ENCODE measurements around the gene LILRA1. TPM values are rescaled to one million over a fixed set of nuclear protein-coding genes. Genes with fewer than 3 reads are reported as not detected.
A peak's percentile ranks its signal among the peaks of the same experiment; 100 is the strongest.
"Not testable (repeated sequence)": the region's sequence is repeated elsewhere in the genome, so short reads cannot be mapped to it uniquely, and the experiment has no call there.

The LILRA1 gene
- total RNA-seq, 3 donors from 2014 or later (not counting 1 experiment from before 2014, with no cell fraction given), result 1.4 to 13.0 (median 6.1) TPM

DNA sequence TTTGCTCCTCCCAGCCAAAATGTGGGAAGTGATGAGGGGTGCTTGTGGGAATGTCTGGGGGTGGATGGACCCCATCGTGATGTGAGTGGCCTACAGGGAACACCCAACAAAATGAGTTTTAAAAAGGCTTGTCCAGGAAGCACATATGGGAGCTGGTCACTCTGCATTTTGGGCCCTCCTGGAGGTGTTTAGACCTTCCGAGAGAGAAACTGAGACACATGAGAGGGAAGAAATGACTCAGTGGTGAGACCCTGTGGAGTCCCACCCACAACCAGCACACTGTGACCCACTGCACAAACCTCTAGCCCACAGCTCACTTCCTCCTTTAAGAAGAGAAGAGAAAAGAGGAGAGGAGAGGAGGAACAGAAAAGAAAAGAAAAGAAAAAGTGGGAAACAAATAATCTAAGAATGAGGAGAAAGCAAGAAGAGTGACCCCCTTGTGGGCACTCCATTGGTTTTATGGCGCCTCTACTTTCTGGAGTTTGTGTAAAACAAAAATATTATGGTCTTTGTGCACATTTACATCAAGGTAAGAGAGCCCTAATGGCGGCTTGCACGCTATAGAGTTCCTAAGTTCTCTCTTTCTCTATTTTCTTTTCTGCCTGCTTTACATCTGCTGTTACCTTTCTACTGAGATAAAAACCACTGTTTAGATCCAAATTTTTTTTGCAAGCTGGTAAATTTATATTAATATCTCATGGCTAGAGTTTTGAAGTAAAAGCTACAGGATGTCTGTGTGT, 23.6 kb downstream of the LILRA1 start:
- Histone ChIP-seq H3K36me3 (ENCODE audit: control insufficient read depth, insufficient read depth, low read length) (no peaks in the 10 kb centered on the region), H3K27me3 (ENCODE audit: control insufficient read depth, insufficient read depth, low read length) (no peaks in the 10 kb centered on the region), H3K4me3 (ENCODE audit: low read length) (peak overlapping the region; percentile 39), H3K9me3 (ENCODE audit: control insufficient read depth, insufficient read depth, low read length) (no peaks in the 10 kb centered on the region), H3K27ac (ENCODE audit: low read length) (peak overlapping the region; percentile 63), H3K4me1 (ENCODE audit: control insufficient read depth, insufficient read depth, low read length) (peaks cover 12% of the 10 kb centered on the region)
- peak; percentile 27 to 64 (median 63) for ATAC-seq
- peak overlapping the region; percentile 84 for H3K4me3 Mint-ChIP-seq
- WGBS (ENCODE audit: insufficient coverage), result 45% methylated on average over 5 of the region's 5 CpGs
- peaks cover 32 to 38% of the 10 kb centered on the region in 2 donors for H3K4me1 Mint-ChIP-seq
- peak in 1 of 2 donors; percentile 18 for DNase-seq
- peak overlapping the region; percentile 72 to 81 for H3K27ac Mint-ChIP-seq
- H3K9me3 Mint-ChIP-seq, result no peaks in the 10 kb centered on the region
- no peaks in the 10 kb centered on the region for H3K27me3 Mint-ChIP-seq (ENCODE audit: low read depth in 2 of 2)
- intact Hi-C loops (cut with micrococcal nuclease), result no loop called here
- no peaks in the 10 kb centered on the region for H3K36me3 Mint-ChIP-seq
- TF ChIP-seq, protein P1, sequence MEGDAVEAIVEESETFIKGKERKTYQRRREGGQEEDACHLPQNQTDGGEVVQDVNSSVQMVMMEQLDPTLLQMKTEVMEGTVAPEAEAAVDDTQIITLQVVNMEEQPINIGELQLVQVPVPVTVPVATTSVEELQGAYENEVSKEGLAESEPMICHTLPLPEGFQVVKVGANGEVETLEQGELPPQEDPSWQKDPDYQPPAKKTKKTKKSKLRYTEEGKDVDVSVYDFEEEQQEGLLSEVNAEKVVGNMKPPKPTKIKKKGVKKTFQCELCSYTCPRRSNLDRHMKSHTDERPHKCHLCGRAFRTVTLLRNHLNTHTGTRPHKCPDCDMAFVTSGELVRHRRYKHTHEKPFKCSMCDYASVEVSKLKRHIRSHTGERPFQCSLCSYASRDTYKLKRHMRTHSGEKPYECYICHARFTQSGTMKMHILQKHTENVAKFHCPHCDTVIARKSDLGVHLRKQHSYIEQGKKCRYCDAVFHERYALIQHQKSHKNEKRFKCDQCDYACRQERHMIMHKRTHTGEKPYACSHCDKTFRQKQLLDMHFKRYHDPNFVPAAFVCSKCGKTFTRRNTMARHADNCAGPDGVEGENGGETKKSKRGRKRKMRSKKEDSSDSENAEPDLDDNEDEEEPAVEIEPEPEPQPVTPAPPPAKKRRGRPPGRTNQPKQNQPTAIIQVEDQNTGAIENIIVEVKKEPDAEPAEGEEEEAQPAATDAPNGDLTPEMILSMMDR (IDR thresholded peaks at IDR 0.05), result no peak

DNA sequence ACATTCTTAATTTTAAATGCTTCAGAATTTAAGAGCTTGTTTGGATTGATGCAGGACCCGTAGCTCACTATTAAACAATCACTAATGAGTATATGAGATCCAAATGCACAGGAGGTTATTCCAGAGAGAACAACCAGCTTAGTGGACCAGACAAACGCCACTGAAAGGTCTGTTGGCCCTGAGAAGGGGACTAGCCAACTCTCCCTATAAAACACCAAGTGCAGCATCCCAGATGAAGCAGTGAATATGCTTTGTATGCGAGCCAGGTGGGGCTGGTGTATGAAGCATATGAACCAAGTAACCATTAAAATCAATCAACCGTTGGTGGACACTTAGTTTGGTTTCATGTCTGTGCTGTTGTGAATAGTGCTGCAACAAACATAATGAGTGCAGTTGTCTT, 27.0 kb downstream of the LILRA1 start:
- H3K9me3 Mint-ChIP-seq, result no peaks in the 10 kb centered on the region
- H3K4me1 Mint-ChIP-seq, result peaks cover 55 to 66% of the 10 kb centered on the region in 2 donors
- no peak overlapping the region for H3K4me3 Mint-ChIP-seq
- DNase-seq, result no peak
- H3K27ac Mint-ChIP-seq, result no peak overlapping the region
- no peak for ATAC-seq
- no peaks in the 10 kb centered on the region for H3K27me3 Mint-ChIP-seq (ENCODE audit: low read depth in 2 of 2)
- Histone ChIP-seq H3K4me3 (ENCODE audit: low read length) (no peak overlapping the region), H3K27ac (ENCODE audit: low read length) (no peak overlapping the region), H3K9me3 (ENCODE audit: control insufficient read depth, insufficient read depth, low read length) (no peaks in the 10 kb centered on the region), H3K27me3 (ENCODE audit: control insufficient read depth, insufficient read depth, low read length) (no peaks in the 10 kb centered on the region), H3K4me1 (ENCODE audit: control insufficient read depth, insufficient read depth, low read length) (peaks cover 29% of the 10 kb centered on the region), H3K36me3 (ENCODE audit: control insufficient read depth, insufficient read depth, low read length) (no peaks in the 10 kb centered on the region)
- TF ChIP-seq, protein P1 (IDR thresholded peaks at IDR 0.05), result no peak
- whole genome bisulfite sequencing (ENCODE audit: insufficient coverage), result 84% methylated on average over 4 of the region's 4 CpGs
- H3K36me3 Mint-ChIP-seq, result no peaks in the 10 kb centered on the region
- intact Hi-C loops (cut with micrococcal nuclease), result no loop called here

DNA sequence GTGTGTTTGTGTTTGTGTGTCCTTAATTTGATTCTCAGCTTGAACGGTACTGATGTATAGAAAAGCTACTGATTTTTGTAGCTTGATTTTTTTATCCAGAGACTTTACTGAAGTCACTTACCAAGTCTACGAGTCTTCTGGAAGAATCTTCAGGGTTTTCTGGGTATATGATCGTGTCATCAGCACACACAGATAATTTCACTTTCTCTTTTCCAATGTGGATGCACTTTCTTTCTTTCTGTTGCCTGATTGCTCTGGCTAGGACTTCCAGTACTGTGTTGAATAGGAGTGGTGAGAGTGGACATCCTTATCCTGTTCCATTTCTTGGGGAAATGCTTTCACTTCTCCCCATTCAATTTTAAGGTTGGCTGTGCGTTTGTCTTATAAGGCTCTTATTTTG, 29.0 kb downstream of the LILRA1 start:
- intact Hi-C loops (cut with micrococcal nuclease), result no loop called here
- Mint-ChIP-seq H3K36me3 (no peaks in the 10 kb centered on the region), H3K9me3 (no peaks in the 10 kb centered on the region), H3K4me3 (peak overlapping the region; percentile 60), H3K27me3 (ENCODE audit: low read depth in 2 of 2) (no peaks in the 10 kb centered on the region), H3K27ac (peak overlapping the region; percentile 53 to 76), H3K4me1 (peaks cover 49 to 61% of the 10 kb centered on the region in 2 donors)
- ATAC-seq (no peak), DNase-seq (no peak)
- TF ChIP-seq, protein P1 (IDR thresholded peaks at IDR 0.05), result no peak
- WGBS (ENCODE audit: insufficient coverage), result 73% methylated on average over 3 of the region's 4 CpGs
- Histone ChIP-seq H3K36me3 (ENCODE audit: control insufficient read depth, insufficient read depth, low read length) (peaks cover 2% of the 10 kb centered on the region), H3K4me1 (ENCODE audit: control insufficient read depth, insufficient read depth, low read length) (peaks cover 33% of the 10 kb centered on the region), H3K27me3 (ENCODE audit: control insufficient read depth, insufficient read depth, low read length) (no peaks in the 10 kb centered on the region), H3K4me3 (ENCODE audit: low read length) (no peak overlapping the region), H3K27ac (ENCODE audit: low read length) (peak overlapping the region; percentile 56), H3K9me3 (ENCODE audit: control insufficient read depth, insufficient read depth, low read length) (no peaks in the 10 kb centered on the region)

DNA sequence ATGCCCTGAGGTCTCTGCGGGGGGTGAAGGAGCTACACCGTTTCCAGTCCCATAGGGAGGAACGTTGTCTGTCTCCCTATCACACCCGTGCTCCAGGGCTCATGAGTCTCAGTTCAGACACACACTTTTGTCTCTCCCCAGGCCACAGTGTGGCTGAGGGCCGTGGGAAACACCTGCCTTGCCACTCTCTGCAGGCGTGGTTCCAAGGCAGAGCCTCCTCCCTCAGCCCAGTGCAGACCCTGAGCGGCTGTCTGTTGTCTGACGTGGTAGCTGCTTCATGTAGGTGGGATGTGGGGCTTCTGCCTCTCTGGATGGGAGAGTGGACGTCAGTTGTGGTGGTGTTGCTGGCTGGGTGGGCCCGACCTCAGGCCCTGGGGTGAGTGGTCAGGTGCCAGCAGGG, 30.8 kb downstream of the LILRA1 start:
- WGBS (ENCODE audit: insufficient coverage), result 88% methylated on average over 1 of the region's 10 CpGs
- peak overlapping the region; percentile 82 for H3K27ac ChIP-seq (ENCODE audit: low read length)
- H3K9me3 ChIP-seq (ENCODE audit: control insufficient read depth, insufficient read depth, low read length); H3K36me3 ChIP-seq (ENCODE audit: control insufficient read depth, insufficient read depth, low read length); H3K27me3 Mint-ChIP-seq (ENCODE audit: low read depth in 2 of 2); H3K9me3 Mint-ChIP-seq; H3K36me3 Mint-ChIP-seq; H3K27me3 ChIP-seq (ENCODE audit: control insufficient read depth, insufficient read depth, low read length); intact Hi-C loops (cut with micrococcal nuclease); H3K4me3 ChIP-seq (ENCODE audit: low read length): not testable (repeated sequence)
- DNase-seq, result peak in 1 of 2 donors; percentile 30
- peak overlapping the region; percentile 38 to 76 for H3K27ac Mint-ChIP-seq
- H3K4me1 Mint-ChIP-seq, result peaks cover 45 to 59% of the 10 kb centered on the region in 2 donors
- H3K4me1 ChIP-seq (ENCODE audit: control insufficient read depth, insufficient read depth, low read length), result peaks cover 39% of the 10 kb centered on the region
- H3K4me3 Mint-ChIP-seq, result peak overlapping the region; percentile 62
- peak; percentile 41 to 60 (median 53) for ATAC-seq

DNA sequence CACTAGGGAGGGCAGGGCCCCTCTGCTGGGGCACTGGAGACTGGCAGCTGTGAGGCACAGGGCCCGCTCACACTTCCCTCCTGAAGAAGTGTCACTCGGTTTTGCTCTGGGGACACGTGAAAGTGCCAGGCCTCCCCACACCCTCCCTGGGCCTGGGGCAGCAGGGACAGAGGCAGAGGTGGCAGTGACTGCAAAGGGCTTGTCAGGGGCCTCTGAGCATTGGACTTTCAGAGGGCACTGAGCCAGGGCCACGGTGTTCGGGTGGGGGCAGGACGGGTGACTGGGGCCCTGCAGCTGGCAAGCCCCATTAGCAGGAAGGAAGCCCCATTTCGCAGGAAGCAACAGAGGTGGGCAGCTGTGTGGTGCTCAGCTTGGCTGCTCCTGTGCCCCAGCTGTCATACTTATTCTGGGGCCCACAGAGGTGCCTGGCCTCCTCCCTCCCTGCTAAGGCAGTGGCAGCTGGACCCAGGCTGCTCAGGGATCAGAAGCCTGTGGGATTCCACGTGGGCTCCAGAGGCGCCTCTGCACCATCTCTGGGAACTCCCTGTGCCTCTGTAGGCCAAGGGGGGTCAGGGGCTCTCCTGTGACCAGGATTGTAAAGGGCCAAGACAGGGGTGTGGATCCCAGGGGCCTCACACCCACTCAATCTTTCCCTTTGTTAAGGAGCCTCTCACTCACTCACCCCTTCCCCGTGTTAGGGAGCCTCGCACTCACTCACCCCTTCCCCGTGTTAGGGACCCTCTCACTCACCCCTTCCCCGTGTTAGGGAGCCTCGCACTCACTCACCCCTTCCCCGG, 31.7 kb downstream of the LILRA1 start:
- H3K27me3 ChIP-seq (ENCODE audit: control insufficient read depth, insufficient read depth, low read length); H3K9me3 Mint-ChIP-seq; DNase-seq; H3K9me3 ChIP-seq (ENCODE audit: control insufficient read depth, insufficient read depth, low read length); H3K27me3 Mint-ChIP-seq (ENCODE audit: low read depth in 2 of 2); H3K4me3 ChIP-seq (ENCODE audit: low read length); H3K36me3 ChIP-seq (ENCODE audit: control insufficient read depth, insufficient read depth, low read length); intact Hi-C loops (cut with micrococcal nuclease); H3K36me3 Mint-ChIP-seq: not testable (repeated sequence)
- peaks cover 43% of the 10 kb centered on the region for H3K4me1 ChIP-seq (ENCODE audit: control insufficient read depth, insufficient read depth, low read length)
- peak overlapping the region; percentile 86 for H3K27ac ChIP-seq (ENCODE audit: low read length)
- peak overlapping the region; percentile 50 to 76 for H3K27ac Mint-ChIP-seq
- H3K4me1 Mint-ChIP-seq, result peaks cover 49 to 64% of the 10 kb centered on the region in 2 donors
- WGBS (ENCODE audit: insufficient coverage), result 61% methylated on average over 8 of the region's 15 CpGs
- peak overlapping the region; percentile 68 for H3K4me3 Mint-ChIP-seq
- peak; percentile 82 to 89 (median 87) for ATAC-seq

Data from natural killer cell (primary cell).